Cardiac muscle cell (in vitro differentiated cells and primary cell): Measurements from ENCODE around the gene RALGPS1. TPM values are rescaled to one million over a fixed set of nuclear protein-coding genes. Genes with fewer than 3 reads are reported as not detected.

Experiments used
- DNase-seq, 2 donors: peaks; one replicate each; pipeline versions ENCODE4 v3.0.0 to v3.0.0-alpha.2; 2010 to 2017; ENCODE audit warnings: low read depth in 1 of 2, low spot score in 1 of 2
- H3K27ac ChIP-seq: fragments of 200-600 bp; sonication (generic); 2 replicates; pipeline ENCODE4 v1.5.1; 2016
- H3K27me3 ChIP-seq: fragments of 200-600 bp; sonication (generic); 2 replicates; pipeline ENCODE4 v1.6.0; 2016; ENCODE audit warnings: control low read depth
- H3K36me3 ChIP-seq: fragments of 200-600 bp; sonication (generic); 2 replicates; pipeline ENCODE4 v1.5.1; 2016; ENCODE audit warnings: control low read depth
- H3K4me1 ChIP-seq: fragments of 200-600 bp; sonication (generic); 2 replicates; pipeline ENCODE4 v1.8.1; 2017; ENCODE audit warnings: low read depth, mild to moderate bottlenecking, mixed run types
- H3K4me3 ChIP-seq: fragments of 200-600 bp; sonication (generic); 2 replicates; pipeline ENCODE4 v1.5.1; 2016; ENCODE audit warnings: mild to moderate bottlenecking
- H3K9me3 ChIP-seq: fragments of 200-600 bp; sonication (generic); 2 replicates; pipeline ENCODE4 v1.5.1; 2017; ENCODE audit warnings: low read depth, mild to moderate bottlenecking, control low read depth
- polyA plus RNA-seq: library from polyadenylated mRNA; unstranded; fragments of >200 nt; fragmentation: Nextera tagmentation; extraction: Ambion mirVana; gene quantifications from 2 replicates; pipeline ENCODE4 v1.2.1, GENCODE V29; 2016
- total RNA-seq: library from RNA; depleted of rRNA; stranded (reverse); fragments of >200 nt; gene quantifications from 2 replicates; pipeline ENCODE4 v1.2.3, GENCODE V29; 2016
- TF ChIP-seq, protein P1 (sequence below): IDR thresholded peaks from 2 replicates; pipeline ENCODE4 v1.5.1; 2012; ENCODE audit warnings: low read depth, mild to moderate bottlenecking, low read length

The RALGPS1 gene
- total and polyA plus RNA-seq, 2 experiments from 2014 or later: 14.1 to 16.1 TPM

GRCh38 chr9:127036437-127036836 lies 121.9 kb downstream of the RALGPS1 start:
- Histone ChIP-seq H3K27me3 (no peaks in the 10 kb centered on the region), H3K27ac (no peak overlapping the region), H3K4me1 (no peaks in the 10 kb centered on the region), H3K9me3 (no peaks in the 10 kb centered on the region), H3K36me3 (no peaks in the 10 kb centered on the region), H3K4me3 (no peak overlapping the region)
- TF ChIP-seq, protein P1, sequence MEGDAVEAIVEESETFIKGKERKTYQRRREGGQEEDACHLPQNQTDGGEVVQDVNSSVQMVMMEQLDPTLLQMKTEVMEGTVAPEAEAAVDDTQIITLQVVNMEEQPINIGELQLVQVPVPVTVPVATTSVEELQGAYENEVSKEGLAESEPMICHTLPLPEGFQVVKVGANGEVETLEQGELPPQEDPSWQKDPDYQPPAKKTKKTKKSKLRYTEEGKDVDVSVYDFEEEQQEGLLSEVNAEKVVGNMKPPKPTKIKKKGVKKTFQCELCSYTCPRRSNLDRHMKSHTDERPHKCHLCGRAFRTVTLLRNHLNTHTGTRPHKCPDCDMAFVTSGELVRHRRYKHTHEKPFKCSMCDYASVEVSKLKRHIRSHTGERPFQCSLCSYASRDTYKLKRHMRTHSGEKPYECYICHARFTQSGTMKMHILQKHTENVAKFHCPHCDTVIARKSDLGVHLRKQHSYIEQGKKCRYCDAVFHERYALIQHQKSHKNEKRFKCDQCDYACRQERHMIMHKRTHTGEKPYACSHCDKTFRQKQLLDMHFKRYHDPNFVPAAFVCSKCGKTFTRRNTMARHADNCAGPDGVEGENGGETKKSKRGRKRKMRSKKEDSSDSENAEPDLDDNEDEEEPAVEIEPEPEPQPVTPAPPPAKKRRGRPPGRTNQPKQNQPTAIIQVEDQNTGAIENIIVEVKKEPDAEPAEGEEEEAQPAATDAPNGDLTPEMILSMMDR: no peak
- DNase-seq: peak in 1 of 2 donors; percentile 49

DNA sequence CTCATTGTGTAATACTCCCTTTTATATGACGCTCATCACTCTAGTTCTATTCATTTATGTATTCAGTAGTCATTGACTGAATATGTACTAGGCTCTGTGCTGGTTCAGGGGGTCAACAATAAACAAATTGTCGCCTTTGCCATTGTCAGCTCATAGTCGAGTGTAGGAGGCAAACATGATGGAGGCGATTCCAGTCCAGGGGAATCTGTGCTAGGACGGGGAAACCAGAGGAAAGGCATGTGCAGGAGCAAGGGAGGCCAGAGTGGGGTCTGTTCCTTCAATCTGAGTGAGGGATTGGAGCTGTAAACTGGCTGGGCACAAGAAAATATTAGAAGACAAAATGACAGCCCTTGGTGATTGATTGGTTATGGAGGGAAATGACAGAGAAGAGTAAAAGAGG lies 123.9 kb downstream of the RALGPS1 start:
- TF ChIP-seq, protein P1: no peak
- no peak overlapping the region for H3K27ac ChIP-seq
- DNase-seq: peak in 1 of 2 donors; percentile 24
- no peaks in the 10 kb centered on the region for H3K36me3 ChIP-seq
- H3K4me3 ChIP-seq: no peak overlapping the region
- no peaks in the 10 kb centered on the region for H3K27me3 ChIP-seq
- H3K9me3 ChIP-seq: no peaks in the 10 kb centered on the region
- no peaks in the 10 kb centered on the region for H3K4me1 ChIP-seq

DNA sequence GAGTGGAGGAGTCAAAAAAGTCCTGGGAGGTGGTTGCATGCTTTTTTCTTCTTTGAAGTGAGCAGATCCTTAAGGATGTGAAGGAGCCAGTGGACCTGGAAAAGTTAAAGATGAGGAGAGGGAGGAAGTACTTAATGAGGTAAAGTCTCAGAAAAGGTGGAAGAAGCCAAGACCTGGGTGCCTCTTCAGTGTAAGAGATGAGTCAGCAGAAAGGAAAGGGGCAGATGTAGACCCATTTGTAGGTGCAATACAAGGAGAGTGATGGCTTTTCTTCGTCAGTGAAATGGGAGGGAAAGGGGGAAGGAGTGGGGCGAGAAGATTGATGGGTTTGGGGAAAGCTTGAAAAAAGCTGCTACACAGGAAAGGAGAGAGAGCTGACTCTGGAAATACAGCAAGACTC lies 124.9 kb downstream of the RALGPS1 start:
- DNase-seq: no peak
- TF ChIP-seq, protein P1: no peak

DNA sequence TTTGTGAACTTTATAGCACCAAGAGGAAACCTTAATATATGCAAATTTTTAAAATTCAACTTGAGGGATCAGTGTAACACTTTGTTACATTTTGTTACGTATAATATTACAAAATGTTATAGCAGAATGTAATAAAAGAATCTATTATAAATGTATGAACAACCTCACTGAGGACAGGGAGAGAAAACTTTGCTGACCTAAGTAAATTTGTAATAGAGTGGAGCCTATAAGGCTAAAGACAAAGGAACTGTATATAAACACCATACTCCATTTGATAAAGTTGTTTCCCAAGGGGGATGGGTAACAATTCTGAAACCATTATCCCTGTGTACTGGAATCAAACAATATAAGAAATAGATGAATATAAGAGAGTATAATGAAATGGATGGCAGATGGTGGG lies 130.6 kb downstream of the RALGPS1 start:
- no peak overlapping the region for H3K4me3 ChIP-seq

More for the DNA sequence above, 124.9 kb downstream of the RALGPS1 start:
- no peaks in the 10 kb centered on the region for H3K4me1 ChIP-seq
- H3K27me3 ChIP-seq: no peaks in the 10 kb centered on the region
- H3K9me3 ChIP-seq: no peaks in the 10 kb centered on the region
- no peak overlapping the region for H3K4me3 ChIP-seq
- H3K27ac ChIP-seq: no peak overlapping the region
- H3K36me3 ChIP-seq: no peaks in the 10 kb centered on the region

GRCh38 chr9:127047971-127048370 lies 133.4 kb downstream of the RALGPS1 start:
- H3K4me1 ChIP-seq: peaks cover 5% of the 10 kb centered on the region
- H3K9me3 ChIP-seq: no peaks in the 10 kb centered on the region
- no peak overlapping the region for H3K27ac ChIP-seq
- no peak overlapping the region for H3K4me3 ChIP-seq
- H3K27me3 ChIP-seq: no peaks in the 10 kb centered on the region
- no peak for DNase-seq
- H3K36me3 ChIP-seq: no peaks in the 10 kb centered on the region
- TF ChIP-seq, protein P1: no peak

More for the DNA sequence above, 130.6 kb downstream of the RALGPS1 start:
- Histone ChIP-seq H3K27ac (no peak overlapping the region), H3K4me1 (no peaks in the 10 kb centered on the region), H3K36me3 (no peaks in the 10 kb centered on the region), H3K27me3 (no peaks in the 10 kb centered on the region), H3K9me3 (no peaks in the 10 kb centered on the region)
- TF ChIP-seq, protein P1: no peak
- DNase-seq: no peak

- no peaks in the 10 kb centered on the region for H3K36me3 ChIP-seq
- no peak overlapping the region for H3K4me3 ChIP-seq
- peaks cover 14% of the 10 kb centered on the region for H3K4me1 ChIP-seq
- no peak overlapping the region for H3K27ac ChIP-seq
- TF ChIP-seq, protein P1: peak; percentile 45
- no peaks in the 10 kb centered on the region for H3K9me3 ChIP-seq
- peak in 1 of 2 donors; percentile 95 for DNase-seq
- no peaks in the 10 kb centered on the region for H3K27me3 ChIP-seq
These were observed 134.5 kb downstream of the RALGPS1 start for GRCh38 chr9:127049044-127049443.
